IMR-90 (cell line): ENCODE results near the gene TLL1. TPM values are rescaled to one million over a fixed set of nuclear protein-coding genes. Genes with fewer than 3 reads are reported as not detected.

Source experiments
- ATAC-seq: fragments of 200-7000 bp; cut with Tn5 transposase; 2 replicates; pipeline ENCODE4 v1.9.1; 2020; ENCODE audit warnings: low read depth, mild to moderate bottlenecking, moderate library complexity
- BruUV-seq: library from RNA; stranded (reverse); fragments of 400-500 nt; replicated peaks from 2 replicates; lab custom pipeline; 2021; lab: Mats Ljungman, UMichigan
- CTCF ChIA-PET: fragments of 300-600 bp; formaldehyde crosslinking; extraction: SDS; loops from one replicate; lab custom pipeline; 2021; ENCODE audit warnings: antibody characterized with exemption; lab: Yijun Ruan, JAX
- POLR2A ChIA-PET: fragments of 300-600 bp; sonication (Branson Sonifier 250); formaldehyde crosslinking; loops from one replicate; lab custom pipeline; 2022; ENCODE audit warnings: antibody characterized with exemption; ENCODE audit not compliant: unreplicated experiment; lab: Charles Lee
- DNase-seq: peaks from one replicate; pipeline ENCODE4 v3.0.0; 2013
- H2AFZ ChIP-seq: replicated peaks from 2 replicates; pipeline ENCODE3; 2013; ENCODE audit warnings: low read length, mild to moderate bottlenecking; ENCODE audit not compliant: poor library complexity
- H2AK5ac ChIP-seq: 2 replicates; pipeline ENCODE4 v1.6.1; 2013; ENCODE audit warnings: low read depth, low read length, inconsistent platforms
- H2AK9ac ChIP-seq: replicated peaks from 2 replicates; pipeline ENCODE3; 2013; ENCODE audit warnings: mild to moderate bottlenecking, low read depth, low read length, moderate library complexity; ENCODE audit not compliant: poor library complexity
- H2BK120ac ChIP-seq: 2 replicates; pipeline ENCODE4 v1.6.1; 2013; ENCODE audit warnings: low read depth, low read length, inconsistent platforms
- H2BK15ac ChIP-seq: 3 replicates; pipeline ENCODE4 v1.6.1; 2013; ENCODE audit warnings: low read depth, low read length, inconsistent platforms
- H2BK20ac ChIP-seq: 2 replicates; pipeline ENCODE4 v1.6.1; 2013; ENCODE audit warnings: low read depth, mild to moderate bottlenecking, inconsistent platforms, low read length, moderate library complexity
- H2BK5ac ChIP-seq: 2 replicates; pipeline ENCODE4 v1.6.1; 2013; ENCODE audit warnings: mild to moderate bottlenecking, low read depth, low read length, inconsistent platforms; ENCODE audit not compliant: poor library complexity, severe bottlenecking
- H3K14ac ChIP-seq: replicated peaks from 2 replicates; pipeline ENCODE4 v1.6.1; 2013; ENCODE audit warnings: low read depth, low read length, inconsistent platforms
- H3K18ac ChIP-seq: 2 replicates; pipeline ENCODE4 v1.6.1; 2013; ENCODE audit warnings: low read depth, low read length, control low read depth
- H3K23ac ChIP-seq: 2 replicates; pipeline ENCODE4 v1.6.1; 2013; ENCODE audit warnings: low read depth, low read length, inconsistent platforms
- H3K27ac ChIP-seq: 2 replicates; pipeline ENCODE4 v1.5.1; 2013; ENCODE audit warnings: mild to moderate bottlenecking, control low read depth, low read length; ENCODE audit not compliant: insufficient read depth
- H3K27me3 ChIP-seq: 2 replicates; pipeline ENCODE4 v1.6.1; 2013; ENCODE audit warnings: low read length; ENCODE audit not compliant: control insufficient read depth, insufficient read depth
- H3K36me3 ChIP-seq: 2 replicates; pipeline ENCODE4 v1.6.1; 2013; ENCODE audit warnings: low read length, mixed read lengths; ENCODE audit not compliant: control insufficient read depth, insufficient read depth
- H3K4ac ChIP-seq: 2 replicates; pipeline ENCODE4 v1.6.1; 2013; ENCODE audit warnings: low read depth, low read length, inconsistent platforms
- H3K4me1 ChIP-seq: 2 replicates; pipeline ENCODE4 v1.6.1; 2013; ENCODE audit warnings: low read length, mixed read lengths; ENCODE audit not compliant: control insufficient read depth, insufficient read depth
- H3K4me2 ChIP-seq: 2 replicates; pipeline ENCODE4 v1.6.1; 2013; ENCODE audit warnings: low read depth, mild to moderate bottlenecking, control low read depth, low read length, moderate library complexity
- H3K4me3 ChIP-seq: 2 replicates; pipeline ENCODE4 v1.5.1; 2013; ENCODE audit warnings: low read depth, mild to moderate bottlenecking, control low read depth, low read length, moderate library complexity; ENCODE audit not compliant: insufficient read depth
- H3K56ac ChIP-seq: 2 replicates; pipeline ENCODE4 v1.6.1; 2013; ENCODE audit warnings: low read length, inconsistent platforms; ENCODE audit not compliant: insufficient read depth; ENCODE audit errors: extremely low read depth
- H3K79me1 ChIP-seq, 2 experiments: 2 replicates each; pipeline ENCODE4 v1.6.1; 2013; ENCODE audit warnings: low read length in 2 of 2, inconsistent platforms in 1 of 2, low read depth in 1 of 2
- H3K9ac ChIP-seq: 2 replicates; pipeline ENCODE4 v1.6.1; 2013; ENCODE audit warnings: low read depth, low read length, control low read depth
- H3K9me1 ChIP-seq: 2 replicates; pipeline ENCODE4 v1.6.1; 2013; ENCODE audit warnings: low read length, inconsistent platforms; ENCODE audit not compliant: insufficient read depth
- H3K9me3 ChIP-seq: 2 replicates; pipeline ENCODE4 v1.6.1; 2013; ENCODE audit warnings: low read length; ENCODE audit not compliant: control insufficient read depth, insufficient read depth
- H4K20me1 ChIP-seq: 2 replicates; pipeline ENCODE4 v1.6.1; 2013; ENCODE audit warnings: low read length, inconsistent platforms; ENCODE audit not compliant: insufficient read depth
- H4K5ac ChIP-seq: 2 replicates; pipeline ENCODE4 v1.6.1; 2013; ENCODE audit warnings: mild to moderate bottlenecking, low read depth, low read length, control low read depth
- H4K8ac ChIP-seq, 2 experiments: 2 replicates each; pipeline ENCODE4 v1.6.1; 2013; ENCODE audit warnings: low read depth in 2 of 2, low read length in 2 of 2, control low read depth in 1 of 2, inconsistent platforms in 1 of 2
- H4K91ac ChIP-seq: 2 replicates; pipeline ENCODE4 v1.6.1; 2013; ENCODE audit warnings: low read depth, low read length, inconsistent platforms; ENCODE audit not compliant: insufficient read depth
- BHLHE40 ChIP-seq: fragments of 150-350 bp; IDR thresholded peaks from 2 replicates; pipeline ENCODE4 v1.6.1; 2016; ENCODE audit warnings: mild to moderate bottlenecking, low read depth, low read length
- CEBPB ChIP-seq: IDR thresholded peaks from 2 replicates; pipeline ENCODE4 v1.6.1; 2012; ENCODE audit warnings: low read depth, low read length, improper control_type of control experiment
- CHD1 ChIP-seq: IDR thresholded peaks from 2 replicates; pipeline ENCODE4 v1.6.1; 2012; ENCODE audit warnings: low read depth, low read length, improper control_type of control experiment
- FOS ChIP-seq: fragments of 150-350 bp; IDR thresholded peaks from 2 replicates; pipeline ENCODE4 v1.6.1; 2016; ENCODE audit warnings: low read depth, low read length
- MAFK ChIP-seq: IDR thresholded peaks from 2 replicates; pipeline ENCODE4 v1.6.1; 2012; ENCODE audit warnings: low read depth, low read length, improper control_type of control experiment
- MXI1 ChIP-seq: IDR thresholded peaks from 2 replicates; pipeline ENCODE4 v1.6.1; 2012; ENCODE audit warnings: low read depth, mild to moderate bottlenecking, low read length, moderate library complexity, borderline replicate concordance
- NFE2L2 ChIP-seq: fragments of 150-350 bp; IDR thresholded peaks from 2 replicates; pipeline ENCODE4 v1.6.1; 2016; ENCODE audit warnings: low read depth, mild to moderate bottlenecking, low read length
- RCOR1 ChIP-seq: IDR thresholded peaks from 2 replicates; pipeline ENCODE4 v1.6.1; 2012; ENCODE audit warnings: mild to moderate bottlenecking, low read length, improper control_type of control experiment; ENCODE audit not compliant: insufficient replicate concordance
- RFX5 ChIP-seq: IDR thresholded peaks from 2 replicates; pipeline ENCODE4 v1.8.0; 2012; ENCODE audit warnings: low read depth, mild to moderate bottlenecking, low read length, moderate library complexity
- SMC3 ChIP-seq: fragments of 150-350 bp; IDR thresholded peaks from 2 replicates; pipeline ENCODE4 v1.6.1; 2016; ENCODE audit warnings: low read depth, mild to moderate bottlenecking, antibody characterized with exemption, low read length, moderate library complexity
- WGBS, 2 experiments: methylation state at CpG; one replicate each; pipeline versions ENCODE4 v1.1.5 to v1.1.7; 2013; ENCODE audit warnings: missing lambda C conversion rate in 2 of 2; ENCODE audit not compliant: insufficient read length in 1 of 2; ENCODE audit errors: extremely low coverage in 2 of 2; 5-methylcytosine and 5-hydroxymethylcytosine counted together
- dilution Hi-C: fragments of 300-500 bp; cut with HindIII; formaldehyde crosslinking; loops from one replicate; pipeline ENCODE4 v1.14.3; 2018; ENCODE audit warnings: low sequenced_read_pairs; ENCODE audit not compliant: unreplicated experiment
- in situ Hi-C: fragments of 300-500 bp; cut with MboI; formaldehyde crosslinking; loops from 3 replicates; pipeline ENCODE4 v1.14.3; 2019; ENCODE audit warnings: low sequenced_read_pairs, inconsistent platforms, mixed read lengths
- intact Hi-C: fragments of 100-400 bp; cut with micrococcal nuclease; formaldehyde crosslinking; loops from 2 replicates; pipeline ENCODE4 v1.10.0; 2022
- polyA plus RNA-seq, 3 experiments: library from polyadenylated mRNA; depleted of rRNA; stranded (reverse); fragments of >200 nt; gene quantifications; 2 replicates each; pipeline ENCODE4 v1.2.3, GENCODE V29; 2012; ENCODE audit warnings: low replicate concordance in 1 of 3
- total RNA-seq: library from RNA; depleted of rRNA; stranded (reverse); fragments of >200 nt; gene quantifications from 2 replicates; pipeline ENCODE4 v1.2.3, GENCODE V29; 2012
- TF ChIP-seq, protein P1 (sequence below): fragments of 150-350 bp; IDR thresholded peaks from 2 replicates; pipeline ENCODE4 v1.6.1; 2017; ENCODE audit warnings: mild to moderate bottlenecking, antibody characterized with exemption, low read length, low read depth

TLL1 gene
- total and polyA plus RNA-seq, 2 of the 4 experiments (the other 2 are of a cell fraction), result not detected

DNA sequence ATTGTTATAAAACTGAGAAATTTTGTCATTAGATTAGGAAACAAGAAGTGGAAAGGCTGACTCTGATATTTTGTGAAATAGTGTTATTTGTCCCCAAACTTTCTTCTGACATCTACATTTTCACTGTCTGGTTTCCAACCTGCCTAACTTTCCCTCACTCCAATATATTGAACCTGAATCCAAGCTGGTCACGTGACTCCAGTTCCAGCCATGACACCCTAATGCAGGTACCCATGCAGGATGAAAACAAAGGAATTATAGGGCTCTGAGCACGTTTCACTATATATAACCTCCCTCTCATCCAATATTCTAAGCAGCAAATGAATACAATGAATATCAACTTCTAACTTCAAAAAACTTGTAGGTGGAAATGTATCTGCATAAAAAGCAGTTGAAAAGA is 231.6 kb downstream of the TLL1 start:
- Histone ChIP-seq H3K14ac (no peak overlapping the region), H3K4me3 (no peak overlapping the region), H4K20me1 (no peaks in the 10 kb centered on the region), H3K9ac (no peak overlapping the region), H3K23ac (no peak overlapping the region), H3K27me3 (no peaks in the 10 kb centered on the region), H3K9me1 (no peaks in the 10 kb centered on the region), H2BK15ac (no peak overlapping the region), H3K9me3 (no peaks in the 10 kb centered on the region), H2AK5ac (no peak overlapping the region), H2BK20ac (no peak overlapping the region), H3K27ac (no peak overlapping the region), H2AFZ (no peak overlapping the region), H2AK9ac (no peak overlapping the region), H3K4ac (no peak overlapping the region), H3K18ac (no peak overlapping the region), H2BK120ac (no peak overlapping the region), H3K36me3 (no peaks in the 10 kb centered on the region), H3K4me1 (no peaks in the 10 kb centered on the region), H3K56ac (no peak overlapping the region), H4K91ac (no peak overlapping the region), H4K5ac (no peak overlapping the region), H4K8ac (no peak overlapping the region), H3K79me1 (no peaks in the 10 kb centered on the region), H3K4me2 (no peak overlapping the region), H2BK5ac (no peak overlapping the region)
- CTCF ChIA-PET, result no interaction called here
- TF ChIP-seq CEBPB (no peak), CHD1 (no peak), RFX5 (no peak), SMC3 (no peak), BHLHE40 (no peak), MXI1 (no peak), MAFK (no peak), NFE2L2 (no peak), FOS (no peak), RCOR1 (no peak)
- TF ChIP-seq, protein P1, sequence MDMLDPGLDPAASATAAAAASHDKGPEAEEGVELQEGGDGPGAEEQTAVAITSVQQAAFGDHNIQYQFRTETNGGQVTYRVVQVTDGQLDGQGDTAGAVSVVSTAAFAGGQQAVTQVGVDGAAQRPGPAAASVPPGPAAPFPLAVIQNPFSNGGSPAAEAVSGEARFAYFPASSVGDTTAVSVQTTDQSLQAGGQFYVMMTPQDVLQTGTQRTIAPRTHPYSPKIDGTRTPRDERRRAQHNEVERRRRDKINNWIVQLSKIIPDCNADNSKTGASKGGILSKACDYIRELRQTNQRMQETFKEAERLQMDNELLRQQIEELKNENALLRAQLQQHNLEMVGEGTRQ, result no peak
- dilution Hi-C loops, result no loop called here
- POLR2A ChIA-PET, result no interaction called here
- in situ Hi-C loops, result no loop called here
- intact Hi-C loops, result no loop called here
- ATAC-seq, result no peak
- BruUV-seq, result no TSS peak
- DNase-seq, result no peak
- no CpG with 5 or more reads among the region's 2 CpGs for WGBS, 2 experiments
